ENCODE data around the gene WDHD1. TPM values are rescaled to one million over a fixed set of nuclear protein-coding genes. Genes with fewer than 3 reads are reported as not detected.

WDHD1 gene
- polyA plus RNA-seq, 1 experiment: 6.7 TPM

DNA sequence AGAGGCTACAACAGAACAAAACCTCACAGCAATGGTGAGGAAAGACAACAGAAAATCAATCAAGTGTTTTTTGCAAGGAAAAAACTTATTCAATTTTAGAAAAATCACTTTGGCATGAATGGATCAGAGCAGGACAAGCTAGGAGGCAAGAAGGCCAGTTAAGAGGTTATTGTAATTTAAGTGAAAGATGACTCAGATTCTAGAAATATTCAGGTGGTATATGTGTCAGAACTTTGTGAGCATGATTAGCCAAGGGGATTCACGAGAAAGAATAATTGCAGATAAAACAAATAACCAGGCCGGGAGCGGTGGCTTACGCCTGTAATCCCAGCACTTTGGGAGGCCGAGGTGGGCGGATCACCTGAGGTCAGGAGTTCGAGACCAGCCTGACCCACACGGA lies 137.0 kb downstream of the WDHD1 start:
- Histone ChIP-seq H3K27ac (ENCODE audit: low read depth, low read length) (no peak overlapping the region), H3K27me3 (ENCODE audit: control insufficient read depth, insufficient read depth, low read length) (no peaks in the 10 kb centered on the region), H3K9me3 (ENCODE audit: control insufficient read depth, insufficient read depth, low read length) (no peaks in the 10 kb centered on the region), H3K4me3 (ENCODE audit: low read depth, low read length) (no peak overlapping the region)
- ChIA-PET POLR2A (no interaction called here), CTCF (interaction anchor here (1.6 kb wide), 1 partner anchor 271 kb away, joined by 4 read pairs; no protein-coding TSS in a partner anchor)
- TF ChIP-seq, protein P1, sequence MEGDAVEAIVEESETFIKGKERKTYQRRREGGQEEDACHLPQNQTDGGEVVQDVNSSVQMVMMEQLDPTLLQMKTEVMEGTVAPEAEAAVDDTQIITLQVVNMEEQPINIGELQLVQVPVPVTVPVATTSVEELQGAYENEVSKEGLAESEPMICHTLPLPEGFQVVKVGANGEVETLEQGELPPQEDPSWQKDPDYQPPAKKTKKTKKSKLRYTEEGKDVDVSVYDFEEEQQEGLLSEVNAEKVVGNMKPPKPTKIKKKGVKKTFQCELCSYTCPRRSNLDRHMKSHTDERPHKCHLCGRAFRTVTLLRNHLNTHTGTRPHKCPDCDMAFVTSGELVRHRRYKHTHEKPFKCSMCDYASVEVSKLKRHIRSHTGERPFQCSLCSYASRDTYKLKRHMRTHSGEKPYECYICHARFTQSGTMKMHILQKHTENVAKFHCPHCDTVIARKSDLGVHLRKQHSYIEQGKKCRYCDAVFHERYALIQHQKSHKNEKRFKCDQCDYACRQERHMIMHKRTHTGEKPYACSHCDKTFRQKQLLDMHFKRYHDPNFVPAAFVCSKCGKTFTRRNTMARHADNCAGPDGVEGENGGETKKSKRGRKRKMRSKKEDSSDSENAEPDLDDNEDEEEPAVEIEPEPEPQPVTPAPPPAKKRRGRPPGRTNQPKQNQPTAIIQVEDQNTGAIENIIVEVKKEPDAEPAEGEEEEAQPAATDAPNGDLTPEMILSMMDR (IDR thresholded peaks at IDR 0.05; ENCODE audit: low read depth, low read length): no peak
- DNase-seq (ENCODE audit: low read depth, low spot score): no peak

Other genes starting within 250 kb of the WDHD1 start
- gene GCH1, start 124.3 kb downstream of the WDHD1 start, polyA plus RNA-seq (2011; rRNA removed): 0.67 and 0.88 TPM in 2 replicates
- 8.1 and 11.1 TPM in 2 replicates for gene SOCS4, start 137 bp upstream of the WDHD1 start, polyA plus RNA-seq (2011; rRNA removed)
- 65.3 and 86.7 TPM in 2 replicates for gene MAPK1IP1L, start 24.5 kb upstream of the WDHD1 start, polyA plus RNA-seq (2011; rRNA removed)
- 303 and 383 TPM in 2 replicates for gene LGALS3, start 102.2 kb upstream of the WDHD1 start, polyA plus RNA-seq (2011; rRNA removed)
- gene DLGAP5, start 164.5 kb upstream of the WDHD1 start, polyA plus RNA-seq (2011; rRNA removed): 9.0 and 16.4 TPM in 2 replicates
- gene FBXO34, start 244.3 kb upstream of the WDHD1 start, polyA plus RNA-seq (2011; rRNA removed): 26.8 and 30.9 TPM in 2 replicates